NCI-H446 treated with DMSO at 0.1 percent for 48 hours (cell line): ENCODE data around the gene BSCL2.
"Not testable (repeated sequence)": the region's sequence is repeated elsewhere in the genome, so short reads cannot be mapped to it uniquely, and the experiment has no call there.

Experiments
- DNase-seq: peaks from one replicate; lab custom pipeline; 2025; lab: John Stamatoyannopoulos, UW

Gene BSCL2

GRCh38 chr11:62687508-62688396, 19.5 kb downstream of the BSCL2 start:
- DNase-seq, result no peak

- DNase-seq, result no peak
Observed at GRCh38 chr11:62682518-62682917, 24.7 kb downstream of the BSCL2 start.

- peak; percentile 61 for DNase-seq
Observed at GRCh38 chr11:62680825-62681240, 26.4 kb downstream of the BSCL2 start.

GRCh38 chr11:62678770-62679696, 28.2 kb downstream of the BSCL2 start, which contains the start of gene UBXN1:
Gene UBXN1 (minus strand): TSS chr11:62679073. CDS start chr11:62678923, 150 bp downstream.
- peak; percentile 86 for DNase-seq

DNA sequence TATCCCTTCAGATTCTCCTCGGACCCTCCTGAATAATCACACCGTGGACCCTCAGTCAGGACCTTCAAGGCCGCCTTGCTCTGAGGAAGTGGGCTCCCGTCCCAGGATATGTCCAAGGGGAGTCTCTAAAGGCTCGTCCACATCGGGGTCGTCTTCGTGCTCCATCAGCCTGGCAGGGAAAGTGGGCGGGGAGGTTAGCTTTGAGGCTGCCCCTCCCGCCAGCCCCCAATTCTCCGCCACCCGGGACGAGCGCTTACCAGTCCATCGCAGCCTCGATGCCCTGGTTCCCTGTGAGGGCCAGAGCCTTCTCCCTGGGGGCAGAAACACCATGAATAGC, 28.8 kb downstream of the BSCL2 start:
- DNase-seq, result no peak

GRCh38 chr11:62677714-62678113, 29.5 kb downstream of the BSCL2 start:
- DNase-seq, result no peak

GRCh38 chr11:62677156-62677555, 30.1 kb downstream of the BSCL2 start:
- DNase-seq, result no peak

GRCh38 chr11:62676698-62677097, 30.5 kb downstream of the BSCL2 start:
- DNase-seq, result no peak

- DNase-seq, result not testable (repeated sequence)
Observed at GRCh38 chr11:62675415-62675814, 31.8 kb downstream of the BSCL2 start.

- DNase-seq, result no peak
Observed at GRCh38 chr11:62673196-62673525, 34.1 kb downstream of the BSCL2 start.

- peak; percentile 81 for DNase-seq
Observed at GRCh38 chr11:62671608-62672389, 35.4 kb downstream of the BSCL2 start, which contains the start of the genes LBHD1 and UQCC3. Gene LBHD1 (minus strand): TSS chr11:62672267. CDS start chr11:62670031, 2,236 bp downstream. Gene UQCC3 (plus strand): TSS chr11:62671673. CDS start chr11:62671746, 73 bp downstream.

DNA sequence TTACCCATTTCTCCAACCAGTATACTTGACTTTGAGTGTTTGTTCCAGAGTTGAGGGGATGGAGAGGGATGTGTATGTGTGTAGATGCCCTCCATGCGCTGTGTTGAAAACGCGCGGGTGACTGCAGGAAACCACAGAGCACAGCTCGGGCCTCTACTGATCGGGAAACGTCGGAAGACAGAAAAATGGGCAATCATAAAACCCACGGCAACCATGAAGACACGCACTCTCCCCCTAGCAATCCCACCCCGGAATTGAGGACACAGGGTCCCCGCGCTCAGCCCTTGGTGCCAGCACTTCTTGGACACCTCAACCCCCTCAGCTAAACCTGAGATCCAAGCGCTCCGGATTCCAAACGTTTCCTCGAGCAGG, 36.0 kb downstream of the BSCL2 start:
- no peak for DNase-seq

GRCh38 chr11:62669420-62670161, 37.6 kb downstream of the BSCL2 start:
- peak; percentile 30 for DNase-seq

GRCh38 chr11:62667460-62667859, 39.8 kb downstream of the BSCL2 start:
- no peak for DNase-seq

DNA sequence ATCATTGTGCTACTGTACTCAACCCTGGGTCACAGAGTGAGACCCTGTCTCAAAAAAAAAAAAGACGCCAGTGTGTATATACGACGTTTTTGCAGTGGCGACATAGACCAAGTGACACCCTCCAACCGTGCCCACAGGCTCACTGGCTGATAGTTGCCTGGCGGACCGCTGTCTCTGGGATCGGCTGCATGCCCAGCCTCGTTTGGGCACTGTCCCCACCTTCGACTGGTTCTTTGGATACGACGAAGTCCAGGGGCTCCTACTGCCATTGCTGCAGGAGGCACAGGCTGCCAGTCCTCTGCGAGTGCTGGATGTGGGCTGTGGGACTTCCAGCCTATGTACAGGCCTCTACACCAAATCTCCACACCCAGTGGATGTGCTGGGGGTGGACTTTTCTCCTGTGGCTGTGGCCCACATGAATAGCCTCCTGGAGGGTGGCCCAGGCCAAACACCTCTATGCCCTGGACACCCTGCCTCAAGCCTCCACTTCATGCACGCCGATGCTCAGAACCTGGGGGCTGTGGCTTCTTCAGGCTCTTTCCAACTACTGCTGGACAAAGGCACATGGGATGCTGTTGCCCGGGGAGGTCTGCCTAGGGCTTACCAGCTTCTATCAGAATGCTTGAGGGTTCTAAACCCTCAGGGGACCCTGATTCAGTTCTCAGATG, 40.8 kb downstream of the BSCL2 start:
- DNase-seq, result no peak

DNA sequence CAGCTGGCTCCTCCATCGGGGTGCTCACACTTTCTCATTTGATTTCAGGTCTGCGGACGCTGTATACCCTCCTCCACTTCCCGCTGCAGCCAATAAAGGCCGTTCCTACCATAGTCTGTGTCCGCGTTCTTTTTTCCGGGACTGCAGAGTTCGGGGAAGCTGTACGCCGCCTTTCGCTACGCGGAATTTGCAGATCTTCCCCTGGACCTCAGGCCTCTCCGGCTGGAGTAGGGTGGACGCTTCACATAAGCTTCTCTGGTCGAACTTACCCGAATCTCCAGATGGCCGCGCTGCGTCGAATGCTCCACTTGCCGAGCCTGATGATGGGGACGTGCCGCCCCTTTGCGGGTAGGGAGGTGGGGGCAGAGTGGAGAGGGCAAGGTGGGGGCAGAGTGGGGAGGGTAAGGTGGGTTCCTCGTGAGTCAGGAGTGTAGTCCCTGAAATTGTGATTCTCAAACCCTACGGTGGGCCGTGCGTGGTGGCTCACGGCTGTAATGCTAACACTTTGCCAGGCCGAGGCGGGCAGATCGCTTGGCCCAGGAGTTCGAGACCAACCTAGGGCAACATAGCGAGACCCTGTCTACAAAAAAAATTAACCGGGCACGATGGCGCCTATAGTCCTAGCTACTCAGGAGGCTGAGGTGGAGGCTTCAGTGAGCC, 41.5 kb downstream of the BSCL2 start:
- DNase-seq, result no peak

- peak; percentile 92 for DNase-seq
Observed at GRCh38 chr11:62665075-62665598, 42.1 kb downstream of the BSCL2 start, which contains the start of the genes C11orf98 and CSKMT. Gene C11orf98 (minus strand): TSS chr11:62665210. CDS start chr11:62665169, 41 bp downstream. Gene CSKMT (plus strand): TSS chr11:62665312. CDS start chr11:62665880, 568 bp downstream.

GRCh38 chr11:62664405-62665074, 42.7 kb downstream of the BSCL2 start:
- peak; percentile 22 for DNase-seq
